Measurements from ENCODE around the gene NKX6-1. TPM values are rescaled to one million over a fixed set of nuclear protein-coding genes. Genes with fewer than 3 reads are reported as not detected.

The NKX6-1 gene
- total RNA-seq, 1 experiment from 2014 or later, result 0.09 TPM

DNA sequence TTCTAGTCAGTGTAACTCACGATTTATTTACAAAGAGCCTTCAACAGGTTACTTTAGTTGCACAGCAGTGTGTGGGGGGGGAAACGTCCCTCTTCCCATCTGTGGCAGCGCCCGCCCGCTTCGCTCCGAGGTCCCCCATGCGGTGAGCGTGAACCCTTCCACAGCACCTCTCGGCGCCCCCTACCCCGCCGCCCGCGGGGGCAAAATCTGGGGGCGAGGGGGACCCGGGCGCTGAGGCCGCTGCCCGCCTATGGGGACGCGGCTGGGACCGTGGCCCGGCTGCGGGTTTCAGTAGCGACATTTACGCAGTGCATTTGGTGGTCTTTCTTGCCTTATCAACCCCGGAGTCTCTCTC lies 6.4 kb downstream of the NKX6-1 start:
- Mint-ChIP-seq H3K4me3 (peak overlapping the region; percentile 44 to 83), H3K27me3 (ENCODE audit: low read depth) (peaks cover 99% of the 10 kb centered on the region), H3K27ac (no peak overlapping the region), H3K4me1 (peaks cover 37 to 48% of the 10 kb centered on the region in 2 experiments), H3K9me3 (no peaks in the 10 kb centered on the region; a peak in 1 of 5 replicates), H3K36me3 (ENCODE audit: insufficient read depth in 1 of 3, low read depth in 3 of 3) (no peaks in the 10 kb centered on the region; a peak in 1 of 7 replicates)
- Histone ChIP-seq H4K20me1 (ENCODE audit: control insufficient read depth, insufficient read depth, insufficient read length) (no peaks in the 10 kb centered on the region), H3K4me1 (ENCODE audit: insufficient read depth, low read length) (no peaks in the 10 kb centered on the region; the same call in 1 of the 2 replicates), H3K79me1 (ENCODE audit: insufficient read depth, low read depth, low read length, poor library complexity, severe bottlenecking) (no peaks in the 10 kb centered on the region), H3K18ac (ENCODE audit: insufficient read length, low read depth, low read length) (no peak overlapping the region), H3K4ac (ENCODE audit: low read depth, low read length) (no peak overlapping the region), H3K56ac (ENCODE audit: insufficient read length, low read depth, low read length) (no peak overlapping the region), H2BK20ac (ENCODE audit: low read depth, low read length, poor library complexity, severe bottlenecking) (no peak overlapping the region), H3K14ac (ENCODE audit: insufficient read depth, low read length) (no peak overlapping the region), H2AK5ac (ENCODE audit: insufficient read length, low read length) (no peak overlapping the region), H3K9ac (ENCODE audit: extremely low read depth, insufficient read length, low read length) (no peak overlapping the region), H3K79me2 (ENCODE audit: insufficient read depth, low read length) (no peaks in the 10 kb centered on the region), H2BK12ac (ENCODE audit: insufficient read length, low read depth, low read length) (no peak overlapping the region), H3K9me3 (ENCODE audit: control insufficient read depth, low read depth, low read length) (no peaks in the 10 kb centered on the region), H3K23me2 (ENCODE audit: insufficient read length, low read depth, low read length, poor library complexity, severe bottlenecking) (peaks cover 17% of the 10 kb centered on the region), H2BK5ac (ENCODE audit: insufficient read length, low read length) (no peak overlapping the region), H3T11ph (ENCODE audit: low read length) (no peak overlapping the region), H2AFZ (ENCODE audit: low read length) (no peak overlapping the region), H3K4me2 (ENCODE audit: insufficient read depth, insufficient read length, low read length) (peak overlapping the region; percentile 58), H2BK120ac (ENCODE audit: low read depth, low read length, poor library complexity, severe bottlenecking) (no peak overlapping the region), H4K91ac (ENCODE audit: insufficient read length, low read depth, low read length) (no peak overlapping the region), H4K5ac (ENCODE audit: insufficient read length, low read depth, low read length) (no peak overlapping the region), H4K8ac (replicated peaks; ENCODE audit: insufficient read length, low read depth, low read length) (no peak overlapping the region), H2BK15ac (ENCODE audit: low read depth, low read length) (no peak overlapping the region), H3K23ac (ENCODE audit: insufficient read length, low read depth, low read length) (no peak overlapping the region), H3K27ac (ENCODE audit: insufficient read length, low read depth, low read length) (no peak overlapping the region), H3K27me3 (ENCODE audit: insufficient read depth, low read length) (peaks cover 78% of the 10 kb centered on the region)
- TF ChIP-seq, protein P1, sequence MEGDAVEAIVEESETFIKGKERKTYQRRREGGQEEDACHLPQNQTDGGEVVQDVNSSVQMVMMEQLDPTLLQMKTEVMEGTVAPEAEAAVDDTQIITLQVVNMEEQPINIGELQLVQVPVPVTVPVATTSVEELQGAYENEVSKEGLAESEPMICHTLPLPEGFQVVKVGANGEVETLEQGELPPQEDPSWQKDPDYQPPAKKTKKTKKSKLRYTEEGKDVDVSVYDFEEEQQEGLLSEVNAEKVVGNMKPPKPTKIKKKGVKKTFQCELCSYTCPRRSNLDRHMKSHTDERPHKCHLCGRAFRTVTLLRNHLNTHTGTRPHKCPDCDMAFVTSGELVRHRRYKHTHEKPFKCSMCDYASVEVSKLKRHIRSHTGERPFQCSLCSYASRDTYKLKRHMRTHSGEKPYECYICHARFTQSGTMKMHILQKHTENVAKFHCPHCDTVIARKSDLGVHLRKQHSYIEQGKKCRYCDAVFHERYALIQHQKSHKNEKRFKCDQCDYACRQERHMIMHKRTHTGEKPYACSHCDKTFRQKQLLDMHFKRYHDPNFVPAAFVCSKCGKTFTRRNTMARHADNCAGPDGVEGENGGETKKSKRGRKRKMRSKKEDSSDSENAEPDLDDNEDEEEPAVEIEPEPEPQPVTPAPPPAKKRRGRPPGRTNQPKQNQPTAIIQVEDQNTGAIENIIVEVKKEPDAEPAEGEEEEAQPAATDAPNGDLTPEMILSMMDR (conservative IDR thresholded peaks at IDR 0.05), result no peak
- DNase-seq, result no peak
- no CpG with 5 or more reads among the region's 28 CpGs for WGBS (ENCODE audit: extremely low coverage, insufficient read length, low lambda C conversion rate)
